Neural progenitor cell (in vitro differentiated cells): ENCODE measurements around the gene CKLF.

ENCODE experiments used
- CTCF ChIP-seq: fragments of 200-600 bp; sonication (generic); IDR thresholded peaks from 2 replicates; pipeline ENCODE4 v1.5.1; 2017; ENCODE audit warnings: antibody characterized with exemption, mild to moderate bottlenecking
- EZH2 ChIP-seq: fragments of 200-600 bp; sonication (generic); IDR thresholded peaks from 2 replicates; pipeline ENCODE4 v1.6.1; 2017; ENCODE audit warnings: antibody characterized with exemption, mild to moderate bottlenecking, moderate library complexity
- EZH2phosphoT487 ChIP-seq: fragments of 200-600 bp; sonication (generic); IDR thresholded peaks from 2 replicates; pipeline ENCODE4 v1.6.1; 2017; ENCODE audit warnings: antibody characterized with exemption

DNA sequence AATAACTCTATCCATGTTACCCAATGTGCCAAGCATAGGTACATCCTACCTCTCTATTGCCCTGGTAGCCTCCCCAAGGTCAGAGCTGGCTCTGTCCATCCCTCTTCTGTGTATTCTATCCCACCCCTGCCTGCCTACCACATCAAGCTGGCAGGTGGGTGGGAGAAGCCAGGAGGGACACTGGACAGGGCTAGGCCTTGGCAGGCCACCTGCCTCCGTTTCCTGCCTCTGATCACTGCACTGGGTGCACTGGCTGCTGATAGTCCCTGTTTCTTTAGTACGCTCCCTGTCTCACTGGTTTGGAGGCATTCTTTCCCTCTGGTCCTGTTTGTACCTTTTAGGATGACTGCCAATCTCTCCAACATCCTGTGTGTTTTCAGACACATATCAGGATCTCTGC is 15.1 kb upstream of the CKLF start:
- TF ChIP-seq CTCF (no peak), EZH2 (no peak), EZH2phosphoT487 (no peak)
